Common myeloid progenitor, CD34-positive (primary cell): ENCODE results near the gene ING3.

Source experiments
- CTCF ChIA-PET: fragments of 350-600 bp; sonication (Branson Sonifier 250); formaldehyde crosslinking; loops from one replicate; lab custom pipeline; 2021; ENCODE audit warnings: antibody characterized with exemption; lab: Charles Lee
- POLR2A ChIA-PET: fragments of 350-600 bp; sonication (Branson Sonifier 250); formaldehyde crosslinking; loops from one replicate; lab custom pipeline; 2021; ENCODE audit warnings: antibody characterized with exemption; lab: Charles Lee
- DNase-seq, 3 donors: peaks; one replicate each; pipeline versions ENCODE4 v3.0.0 to v3.0.0-alpha.2; 2013
- H3K27ac ChIP-seq, 2 experiments: 1 replicate in 1 of 2; 2 replicates in 1 of 2; pipeline ENCODE4 v1.7.0; 2013; ENCODE audit warnings: inconsistent platforms in 2 of 2, low read length in 2 of 2, mild to moderate bottlenecking in 2 of 2, low read depth in 1 of 2, moderate library complexity in 1 of 2; ENCODE audit not compliant: severe bottlenecking in 2 of 2, insufficient read depth in 1 of 2, poor library complexity in 1 of 2
- H3K27me3 ChIP-seq, 5 experiments: replicated peaks in 2 of 5; 1 replicate in 3 of 5; 2 replicates in 2 of 5; pipeline versions ENCODE4 v1.6.1 to v1.7.0; 2013; ENCODE audit warnings: low read length in 4 of 5, mild to moderate bottlenecking in 2 of 5, moderate library complexity in 2 of 5, inconsistent platforms in 1 of 5; ENCODE audit not compliant: insufficient read depth in 5 of 5, control insufficient read depth in 4 of 5
- H3K36me3 ChIP-seq, 4 experiments: 1 replicate in 2 of 4; 2 replicates in 2 of 4; pipeline versions ENCODE4 v1.6.1 to v1.7.0; 2013; ENCODE audit warnings: low read length in 3 of 4, control low read depth in 1 of 4, mild to moderate bottlenecking in 1 of 4; ENCODE audit not compliant: control insufficient read depth in 4 of 4, insufficient read depth in 4 of 4
- H3K4me1 ChIP-seq, 4 experiments: 1 replicate in 3 of 4; 2 replicates in 1 of 4; pipeline versions ENCODE4 v1.6.1 to v1.7.1; 2013; ENCODE audit warnings: low read length in 3 of 4, mild to moderate bottlenecking in 3 of 4, control low read depth in 1 of 4, inconsistent platforms in 1 of 4, moderate library complexity in 1 of 4; ENCODE audit not compliant: control insufficient read depth in 4 of 4, insufficient read depth in 4 of 4; ENCODE audit errors: control extremely low read depth in 1 of 4
- H3K4me3 ChIP-seq, 7 experiments: 1 replicate in 4 of 7; 2 replicates in 3 of 7; pipeline versions ENCODE4 v1.5.1 to v1.7.0; 2013; ENCODE audit warnings: mild to moderate bottlenecking in 7 of 7, low read length in 6 of 7, moderate library complexity in 6 of 7, inconsistent platforms in 2 of 7, low read depth in 2 of 7, control low read depth in 1 of 7; ENCODE audit not compliant: insufficient read depth in 4 of 7, control insufficient read depth in 1 of 7; ENCODE audit errors: extremely low read depth in 1 of 7
- H3K9me3 ChIP-seq, 5 experiments: 1 replicate in 4 of 5; 2 replicates in 1 of 5; pipeline versions ENCODE4 v1.6.1 to v1.7.1; 2013; ENCODE audit warnings: low read length in 4 of 5, mild to moderate bottlenecking in 2 of 5, inconsistent platforms in 1 of 5, low read depth in 1 of 5, moderate library complexity in 1 of 5; ENCODE audit not compliant: control insufficient read depth in 4 of 5, insufficient read depth in 2 of 5; ENCODE audit errors: control extremely low read depth in 1 of 5
- WGBS: methylation state at CpG from one replicate; pipeline ENCODE4 v1.1.5; 2013; ENCODE audit not compliant: insufficient coverage; 5-methylcytosine and 5-hydroxymethylcytosine counted together

ING3 gene

GRCh38 chr7:120987280-120987679 lies 36.7 kb downstream of the ING3 start:
- 0% methylated on average over 1 of the region's 3 CpGs for WGBS
- no peaks in the 10 kb centered on the region for H3K9me3 ChIP-seq
- no peaks in the 10 kb centered on the region for H3K27me3 ChIP-seq
- no peak overlapping the region for H3K27ac ChIP-seq
- H3K4me3 ChIP-seq: peak overlapping the region in 2 of 7 experiments; percentile 86 to 87
- peak in 2 of 3 donors; percentile 40 to 59 for DNase-seq
- CTCF ChIA-PET: interaction anchor here (0.9 to 8.2 kb wide), 25 partner anchors 10 to 195 kb away, joined by 3 to 193 read pairs (median 6); no protein-coding TSS in a partner anchor
- POLR2A ChIA-PET: interaction anchor here (0.5 kb wide), 1 partner anchor 37 kb away, joined by 3 read pairs; the partner anchor contains the start of gene ING3
- H3K4me1 ChIP-seq: peaks cover 10 to 48% (median 27%) of the 10 kb centered on the region in 4 experiments
- H3K36me3 ChIP-seq: no peaks in the 10 kb centered on the region

GRCh38 chr7:120987683-120988590 lies 37.4 kb downstream of the ING3 start:
- Histone ChIP-seq H3K4me3 (peak overlapping the region; percentile 26 to 87 (median 77)), H3K36me3 (no peaks in the 10 kb centered on the region), H3K27ac (peak overlapping the region in 1 of 2 experiments; percentile 85), H3K27me3 (no peaks in the 10 kb centered on the region), H3K4me1 (peaks cover 10 to 53% (median 28%) of the 10 kb centered on the region in 4 experiments), H3K9me3 (no peaks in the 10 kb centered on the region)
- ChIA-PET CTCF (interaction anchor here (0.8 to 8.2 kb wide), 30 partner anchors 9 to 195 kb away, joined by 3 to 193 read pairs (median 5); no protein-coding TSS in a partner anchor), POLR2A (no interaction called here)
- peak; percentile 94 to 97 (median 96) for DNase-seq
- WGBS: 0% methylated on average over 11 of the region's 12 CpGs

- DNase-seq: peak in 2 of 3 donors; percentile 65 to 78
- Histone ChIP-seq H3K27ac (peak within 1 kb of the TSS; percentile 12 to 85), H3K36me3 (no peaks in the 10 kb centered on the region), H3K4me1 (peaks cover 10 to 61% (median 34%) of the 10 kb centered on the region in 4 experiments), H3K4me3 (peak within 1 kb of the TSS; percentile 28 to 87 (median 77)), H3K27me3 (no peaks in the 10 kb centered on the region), H3K9me3 (no peaks in the 10 kb centered on the region)
- 0% methylated on average over 7 of the region's 27 CpGs for WGBS
- ChIA-PET POLR2A (interaction anchor here (0.7 kb wide), 1 partner anchor 18 kb away, joined by 4 read pairs; no protein-coding TSS in a partner anchor), CTCF (interaction anchor here (0.8 to 8.2 kb wide), 24 partner anchors 9 to 410 kb away, joined by 3 to 193 read pairs (median 6); partner anchors contain the start of gene ING3)
These were observed 38.1 kb downstream of the ING3 start, which contains the start of gene CPED1 for GRCh38 chr7:120988591-120989256. CPED1 (plus strand) TSS chr7:120988711; CDS start chr7:120989622, 911 bp downstream.

GRCh38 chr7:120989257-120990220 lies 39.0 kb downstream of the ING3 start:
- WGBS: 4% methylated on average over 6 of the region's 15 CpGs
- POLR2A ChIA-PET: interaction anchor here (0.7 to 0.9 kb wide), 4 partner anchors 13 to 93 kb away, joined by 3 to 5 read pairs (median 4); partner anchors contain the start of gene ING3
- peak overlapping the region; percentile 28 to 87 (median 77) for H3K4me3 ChIP-seq

GRCh38 chr7:120990468-120991118 lies 40.0 kb downstream of the ING3 start:
- 86% methylated on average over 4 of the region's 6 CpGs for WGBS
- no peaks in the 10 kb centered on the region for H3K9me3 ChIP-seq
- no peaks in the 10 kb centered on the region for H3K36me3 ChIP-seq
- CTCF ChIA-PET: interaction anchor here (1.2 to 8.2 kb wide), 6 partner anchors 11 to 109 kb away, joined by 3 to 193 read pairs (median 18); no protein-coding TSS in a partner anchor
- POLR2A ChIA-PET: interaction anchor here (0.9 kb wide), 1 partner anchor 12 kb away, joined by 3 read pairs; no protein-coding TSS in a partner anchor
- DNase-seq: peak in 2 of 3 donors; percentile 25 to 36
- peak overlapping the region in 4 of 7 experiments; percentile 24 to 87 (median 68) for H3K4me3 ChIP-seq
- peaks cover 18 to 70% (median 51%) of the 10 kb centered on the region in 4 experiments for H3K4me1 ChIP-seq
- peak overlapping the region; percentile 53 to 85 for H3K27ac ChIP-seq
- no peaks in the 10 kb centered on the region for H3K27me3 ChIP-seq

More at GRCh38 chr7:120989257-120990220, 39.0 kb downstream of the ING3 start:
- Histone ChIP-seq H3K27me3 (no peaks in the 10 kb centered on the region), H3K27ac (peak overlapping the region; percentile 12 to 85), H3K36me3 (no peaks in the 10 kb centered on the region), H3K4me1 (peaks cover 10 to 62% (median 41%) of the 10 kb centered on the region in 4 experiments), H3K9me3 (no peaks in the 10 kb centered on the region)
- no peak for DNase-seq
- CTCF ChIA-PET: interaction anchor here (0.7 to 8.2 kb wide), 17 partner anchors 8 to 559 kb away, joined by 3 to 193 read pairs (median 4); partner anchors contain the start of gene ING3
